Amygdala (tissue), 56 donors: ENCODE measurements around the gene SYNDIG1.

ENCODE experiments used
- DNase-seq, 56 donors: peaks; one replicate each; lab custom pipeline; 2025; lab: John Stamatoyannopoulos, UW

SYNDIG1 gene

GRCh38 chr20:24469894-24470745 is 691 bp downstream of the SYNDIG1 start:
- peak in 29 of 56 donors; percentile 25 to 78 (median 55) for DNase-seq

GRCh38 chr20:24470746-24471582 is 1.5 kb downstream of the SYNDIG1 start:
- DNase-seq = peak in 26 of 56 donors; percentile 10 to 61 (median 36)

- no peak for DNase-seq
These were observed 3.0 kb downstream of the SYNDIG1 start for GRCh38 chr20:24472426-24472825.

GRCh38 chr20:24473435-24474223 is 4.2 kb downstream of the SYNDIG1 start:
- DNase-seq = peak in 1 of 56 donors; percentile 12

- DNase-seq = peak in 2 of 56 donors; percentile 23 to 29
These were observed 8.6 kb downstream of the SYNDIG1 start for GRCh38 chr20:24477831-24478547.

GRCh38 chr20:24478584-24478983 is 9.2 kb downstream of the SYNDIG1 start:
- no peak for DNase-seq

GRCh38 chr20:24479106-24479505 is 9.7 kb downstream of the SYNDIG1 start:
- no peak for DNase-seq

- no peak for DNase-seq
These were observed 10.2 kb downstream of the SYNDIG1 start for GRCh38 chr20:24479595-24479994.

- DNase-seq = no peak
These were observed 11.1 kb downstream of the SYNDIG1 start for GRCh38 chr20:24480509-24480908.

- DNase-seq = no peak
These were observed 11.7 kb downstream of the SYNDIG1 start for GRCh38 chr20:24481173-24481572.

GRCh38 chr20:24483435-24484080 is 14.1 kb downstream of the SYNDIG1 start:
- DNase-seq = no peak

- no peak for DNase-seq
These were observed 14.6 kb downstream of the SYNDIG1 start for GRCh38 chr20:24484081-24484450.

GRCh38 chr20:24485981-24486380 is 16.6 kb downstream of the SYNDIG1 start:
- DNase-seq = no peak

GRCh38 chr20:24487240-24487639 is 17.8 kb downstream of the SYNDIG1 start:
- no peak for DNase-seq

GRCh38 chr20:24487648-24488047 is 18.2 kb downstream of the SYNDIG1 start:
- no peak for DNase-seq

GRCh38 chr20:24488064-24488799 is 18.8 kb downstream of the SYNDIG1 start:
- no peak for DNase-seq

GRCh38 chr20:24488800-24489175 is 19.4 kb downstream of the SYNDIG1 start:
- DNase-seq = no peak

- DNase-seq = no peak
These were observed 19.8 kb downstream of the SYNDIG1 start for GRCh38 chr20:24489193-24489592.
